Endothelial cell of umbilical vein (primary cell): ENCODE results near the gene MYH14. TPM values are rescaled to one million over a fixed set of nuclear protein-coding genes. Genes with fewer than 3 reads are reported as not detected.

ENCODE experiments used
- polyA plus RNA-seq, 4 experiments: library from polyadenylated mRNA; depleted of rRNA in 3 of 4; stranded (reverse) in 3 of 4; unstranded in 1 of 4; fragments of >200 nt; gene quantifications; 2 replicates each; pipeline versions ENCODE4 v1.2.1 to v1.2.3, GENCODE V29; 2011 to 2012; ENCODE audit warnings: missing spikeins in 1 of 4
- small RNA-seq: library from RNA; depleted of rRNA; stranded (forward); fragments of <200 nt; gene quantifications from one replicate; pipeline ENCODE3, GENCODE V24; 2012; ENCODE audit warnings: low replicate concordance, low read depth; ENCODE audit not compliant: insufficient read depth, insufficient read length
- total RNA-seq: library from RNA; stranded (reverse); gene quantifications from 2 replicates; pipeline ENCODE4 v1.2.3, GENCODE V29; 2021

The MYH14 gene
- total and polyA plus RNA-seq, 2 donors (not counting 3 experiments of a cell fraction or from before 2014, with no cell fraction given): 0.13 TPM; not detected in 1

Small RNA genes lying within 50 kb of the gene (small RNA-seq; reads per million reads assigned to genes)
- gene RF00017: not detected

Other genes starting within 250 kb of the MYH14 start
- gene SIGLEC11, start 242.4 kb upstream of the MYH14 start, total RNA-seq: not detected in 2 replicates
- gene SIGLEC11, start 242.4 kb upstream of the MYH14 start, polyA plus RNA-seq: not detected in 2 replicates
- 36.0 and 37.4 TPM in 2 replicates for gene VRK3, start 178.2 kb upstream of the MYH14 start, total RNA-seq
- gene VRK3, start 178.2 kb upstream of the MYH14 start, polyA plus RNA-seq: 14.6 and 20.4 TPM in 2 replicates
- gene ZNF473, start 177.6 kb upstream of the MYH14 start, total RNA-seq: 8.1 and 8.7 TPM in 2 replicates
- gene ZNF473, start 177.6 kb upstream of the MYH14 start, polyA plus RNA-seq: 3.0 and 3.8 TPM in 2 replicates
- not detected in 2 replicates for gene IZUMO2, start 40.3 kb upstream of the MYH14 start, total RNA-seq
- not detected in 2 replicates for gene IZUMO2, start 40.3 kb upstream of the MYH14 start, polyA plus RNA-seq
- 0.76 and 0.91 TPM in 2 replicates for gene KCNC3, start 125.8 kb downstream of the MYH14 start, total RNA-seq
- gene KCNC3, start 125.8 kb downstream of the MYH14 start, polyA plus RNA-seq: 0.22 and 0.30 TPM in 2 replicates
- gene NAPSA, start 162.0 kb downstream of the MYH14 start, total RNA-seq: 0.48 TPM in 1 of 2 replicates, not detected in the other
- 0.19 and 0.41 TPM in 2 replicates for gene NAPSA, start 162.0 kb downstream of the MYH14 start, polyA plus RNA-seq
- 46.7 and 50.6 TPM in 2 replicates for gene NR1H2, start 172.8 kb downstream of the MYH14 start, total RNA-seq
- 48.4 and 67.3 TPM in 2 replicates for gene NR1H2, start 172.8 kb downstream of the MYH14 start, polyA plus RNA-seq
- gene POLD1, start 180.7 kb downstream of the MYH14 start, total RNA-seq: 63.9 and 73.8 TPM in 2 replicates
- 40.9 and 56.7 TPM in 2 replicates for gene POLD1, start 180.7 kb downstream of the MYH14 start, polyA plus RNA-seq
- gene SPIB, start 215.3 kb downstream of the MYH14 start, total RNA-seq: not detected in 2 replicates
- gene SPIB, start 215.3 kb downstream of the MYH14 start, polyA plus RNA-seq: not detected in 2 replicates
- not detected in 2 replicates for gene MYBPC2, start 229.3 kb downstream of the MYH14 start, total RNA-seq
- 0.03 TPM in 1 of 2 replicates, not detected in the other for gene MYBPC2, start 229.3 kb downstream of the MYH14 start, polyA plus RNA-seq